Measurements from ENCODE around the gene DENND4A. TPM values are rescaled to one million over a fixed set of nuclear protein-coding genes. Genes with fewer than 3 reads are reported as not detected.

DENND4A gene
- polyA plus RNA-seq, 2 of the 4 experiments (the other 2 are of a cell fraction) = 5.6 to 16.8 TPM

DNA sequence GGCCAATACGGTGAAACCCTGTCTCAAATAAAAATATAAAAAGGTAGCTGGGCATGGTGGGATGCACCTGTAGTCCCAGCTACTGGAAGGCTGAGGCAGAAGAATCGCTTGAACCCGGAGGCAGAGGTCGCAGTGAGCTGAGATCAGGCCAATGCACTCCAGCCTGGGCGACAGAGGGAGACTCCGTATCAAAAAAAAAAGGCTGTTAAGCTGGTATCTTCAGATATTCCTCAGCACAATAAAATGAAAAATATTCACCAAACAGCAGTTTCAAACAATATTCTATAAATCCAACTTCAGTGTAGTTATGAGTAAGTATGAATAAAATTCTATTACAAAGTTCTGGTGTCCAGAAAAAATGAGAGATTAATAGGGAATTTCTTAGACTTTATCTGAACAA lies 14.2 kb downstream of the DENND4A start (continued):
- TF ChIP-seq, protein P1, sequence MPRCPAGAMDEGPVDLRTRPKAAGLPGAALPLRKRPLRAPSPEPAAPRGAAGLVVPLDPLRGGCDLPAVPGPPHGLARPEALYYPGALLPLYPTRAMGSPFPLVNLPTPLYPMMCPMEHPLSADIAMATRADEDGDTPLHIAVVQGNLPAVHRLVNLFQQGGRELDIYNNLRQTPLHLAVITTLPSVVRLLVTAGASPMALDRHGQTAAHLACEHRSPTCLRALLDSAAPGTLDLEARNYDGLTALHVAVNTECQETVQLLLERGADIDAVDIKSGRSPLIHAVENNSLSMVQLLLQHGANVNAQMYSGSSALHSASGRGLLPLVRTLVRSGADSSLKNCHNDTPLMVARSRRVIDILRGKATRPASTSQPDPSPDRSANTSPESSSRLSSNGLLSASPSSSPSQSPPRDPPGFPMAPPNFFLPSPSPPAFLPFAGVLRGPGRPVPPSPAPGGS (IDR thresholded peaks at IDR 0.05) = no peak

DNA sequence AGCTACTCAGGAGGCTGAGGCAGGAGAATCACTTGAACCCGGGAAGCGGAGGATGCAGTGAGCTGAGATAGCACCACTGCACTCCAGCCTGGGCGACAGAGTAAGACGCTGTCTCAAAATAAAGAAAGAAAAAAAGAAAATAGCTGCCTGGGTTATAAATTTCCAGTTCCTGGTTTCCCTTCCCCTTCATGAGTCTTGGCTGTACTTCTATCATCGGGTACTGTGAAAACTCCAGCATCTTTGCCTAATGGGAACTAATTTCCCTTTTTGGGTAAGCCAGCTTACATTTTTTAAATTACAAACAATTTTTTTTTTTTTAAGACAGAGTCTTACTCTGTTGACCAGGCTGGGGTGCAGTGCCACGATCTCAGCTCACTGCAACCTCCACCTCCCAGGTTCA lies 15.0 kb downstream of the DENND4A start:
- POLR2A ChIA-PET = interaction anchor here (1.4 kb wide), 1 partner anchor 92 kb away, joined by 3 read pairs; the partner anchor contains the start of gene RAB11A
- WGBS (ENCODE audit: missing lambda C conversion rate) = 92% methylated on average over 6 of the region's 6 CpGs
- TF ChIP-seq NPAS2 (CRISPR knock-in tag; IDR thresholded peaks at IDR 0.05; ENCODE audit: borderline replicate concordance) (no peak), MAFK (IDR thresholded peaks at IDR 0.05; ENCODE audit: partially characterized antibody) (no peak), JUNB (IDR thresholded peaks at IDR 0.05) (no peak)
- FAIRE-seq = no peak
- CTCF ChIA-PET = interaction anchor here (0.9 to 2.3 kb wide), 3 partner anchors 48 to 166 kb away, joined by 3 to 8 read pairs (median 6); partner anchors contain the start of genes INTS14 and RAB11A
- Histone ChIP-seq H3K9me3 (no peaks in the 10 kb centered on the region), H3K27ac (no peak overlapping the region), H3K4me1 (no peaks in the 10 kb centered on the region), H3K4me2 (no peak overlapping the region), H3K4me3 (no peak overlapping the region)
- ATAC-seq = no peak
- no peak for DNase-seq (ENCODE audit: low read depth in 1 of 2, low spot score in 1 of 2)

DNA sequence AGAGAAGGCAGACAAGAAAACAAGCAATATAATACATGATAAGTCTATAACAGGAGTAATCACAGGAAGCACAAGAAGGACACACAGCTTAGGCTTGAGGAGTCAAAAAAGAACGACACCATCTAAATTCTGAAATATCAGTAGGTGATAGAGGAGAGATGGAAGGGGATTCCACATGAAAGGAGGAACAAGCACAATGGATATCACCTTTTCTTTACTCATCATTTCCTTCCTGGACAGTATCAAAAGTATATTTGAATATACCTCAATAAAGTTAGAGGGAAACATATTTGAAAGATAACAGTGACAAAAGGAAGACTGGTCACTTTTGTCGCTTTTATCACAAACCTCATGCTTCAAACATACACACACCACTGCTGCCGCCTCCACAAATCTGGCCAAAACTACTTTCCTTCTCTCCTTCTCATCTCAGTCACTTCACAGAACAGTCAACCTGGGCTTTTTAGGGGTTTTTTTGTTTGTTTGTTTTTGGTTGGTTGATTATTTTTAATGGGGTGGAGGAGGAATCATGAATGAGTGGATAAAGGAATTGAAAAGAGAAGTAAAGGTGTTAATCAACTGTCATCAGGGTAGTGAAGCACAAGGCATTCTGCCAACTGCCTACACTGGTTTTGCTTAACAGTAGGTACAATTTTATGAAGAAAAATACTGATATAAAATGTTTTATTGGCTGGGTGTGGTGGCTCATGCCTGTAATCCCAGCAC lies 18.5 kb downstream of the DENND4A start:
- Histone ChIP-seq H3K4me1 (no peaks in the 10 kb centered on the region), H3K27ac (no peak overlapping the region), H3K4me2 (no peak overlapping the region), H3K4me3 (no peak overlapping the region), H3K9me3 (no peaks in the 10 kb centered on the region)
- 95% methylated on average over 3 of the region's 3 CpGs for WGBS (ENCODE audit: missing lambda C conversion rate)
- no peak for TF ChIP-seq HOXB5 (CRISPR knock-in tag; IDR thresholded peaks at IDR 0.05)
- no peak for TF ChIP-seq JUNB (IDR thresholded peaks at IDR 0.05)
- no peak for TF ChIP-seq ESRRA (IDR thresholded peaks at IDR 0.05; ENCODE audit: borderline replicate concordance, low read length)
- TF ChIP-seq, protein P2, sequence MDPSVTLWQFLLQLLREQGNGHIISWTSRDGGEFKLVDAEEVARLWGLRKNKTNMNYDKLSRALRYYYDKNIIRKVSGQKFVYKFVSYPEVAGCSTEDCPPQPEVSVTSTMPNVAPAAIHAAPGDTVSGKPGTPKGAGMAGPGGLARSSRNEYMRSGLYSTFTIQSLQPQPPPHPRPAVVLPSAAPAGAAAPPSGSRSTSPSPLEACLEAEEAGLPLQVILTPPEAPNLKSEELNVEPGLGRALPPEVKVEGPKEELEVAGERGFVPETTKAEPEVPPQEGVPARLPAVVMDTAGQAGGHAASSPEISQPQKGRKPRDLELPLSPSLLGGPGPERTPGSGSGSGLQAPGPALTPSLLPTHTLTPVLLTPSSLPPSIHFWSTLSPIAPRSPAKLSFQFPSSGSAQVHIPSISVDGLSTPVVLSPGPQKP (IDR thresholded peaks at IDR 0.05; ENCODE audit: low read depth, low read length) = no peak
- TF ChIP-seq, protein P3, sequence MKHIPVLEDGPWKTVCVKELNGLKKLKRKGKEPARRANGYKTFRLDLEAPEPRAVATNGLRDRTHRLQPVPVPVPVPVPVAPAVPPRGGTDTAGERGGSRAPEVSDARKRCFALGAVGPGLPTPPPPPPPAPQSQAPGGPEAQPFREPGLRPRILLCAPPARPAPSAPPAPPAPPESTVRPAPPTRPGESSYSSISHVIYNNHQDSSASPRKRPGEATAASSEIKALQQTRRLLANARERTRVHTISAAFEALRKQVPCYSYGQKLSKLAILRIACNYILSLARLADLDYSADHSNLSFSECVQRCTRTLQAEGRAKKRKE (CRISPR knock-in tag; IDR thresholded peaks at IDR 0.05; ENCODE audit: low read depth) = no peak
- no peak for TF ChIP-seq CEBPB (IDR thresholded peaks at IDR 0.05)
- no peak for TF ChIP-seq NR3C1 (IDR thresholded peaks at IDR 0.05)
- TF ChIP-seq EHMT2 (IDR thresholded peaks at IDR 0.05; ENCODE audit: low read depth) = no peak
- no peak for TF ChIP-seq CBX2 (IDR thresholded peaks at IDR 0.05; ENCODE audit: borderline replicate concordance, low read depth)
- no peak for TF ChIP-seq ZFP36 (IDR thresholded peaks at IDR 0.05; ENCODE audit: borderline replicate concordance, partially characterized antibody)
- no peak for TF ChIP-seq TFCP2L1 (CRISPR knock-in tag; IDR thresholded peaks at IDR 0.05)
- TF ChIP-seq, protein P4, sequence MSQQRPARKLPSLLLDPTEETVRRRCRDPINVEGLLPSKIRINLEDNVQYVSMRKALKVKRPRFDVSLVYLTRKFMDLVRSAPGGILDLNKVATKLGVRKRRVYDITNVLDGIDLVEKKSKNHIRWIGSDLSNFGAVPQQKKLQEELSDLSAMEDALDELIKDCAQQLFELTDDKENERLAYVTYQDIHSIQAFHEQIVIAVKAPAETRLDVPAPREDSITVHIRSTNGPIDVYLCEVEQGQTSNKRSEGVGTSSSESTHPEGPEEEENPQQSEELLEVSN (IDR thresholded peaks at IDR 0.05; ENCODE audit: borderline replicate concordance, low read depth) = no peak
- TF ChIP-seq, protein P5, sequence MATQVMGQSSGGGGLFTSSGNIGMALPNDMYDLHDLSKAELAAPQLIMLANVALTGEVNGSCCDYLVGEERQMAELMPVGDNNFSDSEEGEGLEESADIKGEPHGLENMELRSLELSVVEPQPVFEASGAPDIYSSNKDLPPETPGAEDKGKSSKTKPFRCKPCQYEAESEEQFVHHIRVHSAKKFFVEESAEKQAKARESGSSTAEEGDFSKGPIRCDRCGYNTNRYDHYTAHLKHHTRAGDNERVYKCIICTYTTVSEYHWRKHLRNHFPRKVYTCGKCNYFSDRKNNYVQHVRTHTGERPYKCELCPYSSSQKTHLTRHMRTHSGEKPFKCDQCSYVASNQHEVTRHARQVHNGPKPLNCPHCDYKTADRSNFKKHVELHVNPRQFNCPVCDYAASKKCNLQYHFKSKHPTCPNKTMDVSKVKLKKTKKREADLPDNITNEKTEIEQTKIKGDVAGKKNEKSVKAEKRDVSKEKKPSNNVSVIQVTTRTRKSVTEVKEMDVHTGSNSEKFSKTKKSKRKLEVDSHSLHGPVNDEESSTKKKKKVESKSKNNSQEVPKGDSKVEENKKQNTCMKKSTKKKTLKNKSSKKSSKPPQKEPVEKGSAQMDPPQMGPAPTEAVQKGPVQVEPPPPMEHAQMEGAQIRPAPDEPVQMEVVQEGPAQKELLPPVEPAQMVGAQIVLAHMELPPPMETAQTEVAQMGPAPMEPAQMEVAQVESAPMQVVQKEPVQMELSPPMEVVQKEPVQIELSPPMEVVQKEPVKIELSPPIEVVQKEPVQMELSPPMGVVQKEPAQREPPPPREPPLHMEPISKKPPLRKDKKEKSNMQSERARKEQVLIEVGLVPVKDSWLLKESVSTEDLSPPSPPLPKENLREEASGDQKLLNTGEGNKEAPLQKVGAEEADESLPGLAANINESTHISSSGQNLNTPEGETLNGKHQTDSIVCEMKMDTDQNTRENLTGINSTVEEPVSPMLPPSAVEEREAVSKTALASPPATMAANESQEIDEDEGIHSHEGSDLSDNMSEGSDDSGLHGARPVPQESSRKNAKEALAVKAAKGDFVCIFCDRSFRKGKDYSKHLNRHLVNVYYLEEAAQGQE (IDR thresholded peaks at IDR 0.05) = no peak
- TF ChIP-seq MAZ (IDR thresholded peaks at IDR 0.05; ENCODE audit: borderline replicate concordance, low read depth, low read length) = no peak
- no peak for TF ChIP-seq ZSCAN20 (CRISPR knock-in tag; IDR thresholded peaks at IDR 0.05)
- no peak for TF ChIP-seq MYC (IDR thresholded peaks at IDR 0.05; ENCODE audit: borderline replicate concordance, low read length)
- no peak for TF ChIP-seq ZNF302 (CRISPR knock-in tag; IDR thresholded peaks at IDR 0.05)
- no peak for TF ChIP-seq HOXB13 (CRISPR knock-in tag; IDR thresholded peaks at IDR 0.05; ENCODE audit: low read depth)
- TF ChIP-seq, protein P6, sequence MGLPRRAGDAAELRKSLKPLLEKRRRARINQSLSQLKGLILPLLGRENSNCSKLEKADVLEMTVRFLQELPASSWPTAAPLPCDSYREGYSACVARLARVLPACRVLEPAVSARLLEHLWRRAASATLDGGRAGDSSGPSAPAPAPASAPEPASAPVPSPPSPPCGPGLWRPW (IDR thresholded peaks at IDR 0.05) = no peak
- no peak for TF ChIP-seq RAD21 (conservative IDR thresholded peaks at IDR 0.05 in 1 of 2, IDR thresholded peaks at IDR 0.05 in 1 of 2)
- CTCF ChIA-PET = interaction anchor here (0.6 to 1.6 kb wide), 4 partner anchors 12 to 135 kb away, joined by 3 read pairs; no protein-coding TSS in a partner anchor
- no peak for FAIRE-seq
- DNase-seq (ENCODE audit: low read depth in 1 of 2, low spot score in 1 of 2) = no peak
- no peak for ATAC-seq
- POLR2A ChIA-PET = no interaction called here
